ENCODE results near the gene SEC14L3.

The SEC14L3 gene

GRCh38 chr22:30471616-30472318 is at the start of gene SEC14L3:
Gene SEC14L3 (minus strand): TSS chr22:30472017. CDS start chr22:30471958, 59 bp downstream.
- DNase-seq, result no peak

- DNase-seq, result no peak
Observed at GRCh38 chr22:30519842-30520425, 48.1 kb upstream of the SEC14L3 start.

- no peak for DNase-seq
Observed at GRCh38 chr22:30516731-30517130, 44.9 kb upstream of the SEC14L3 start.

GRCh38 chr22:30516273-30516672 is 44.5 kb upstream of the SEC14L3 start:
- no peak for DNase-seq

GRCh38 chr22:30514252-30514651 is 42.4 kb upstream of the SEC14L3 start:
- no peak for DNase-seq

GRCh38 chr22:30513462-30513861 is 41.6 kb upstream of the SEC14L3 start:
- no peak for DNase-seq

GRCh38 chr22:30511911-30512310 is 40.1 kb upstream of the SEC14L3 start:
- DNase-seq, result no peak

- no peak for DNase-seq
Observed at GRCh38 chr22:30511109-30511508, 39.3 kb upstream of the SEC14L3 start.

GRCh38 chr22:30508216-30508615 is 36.4 kb upstream of the SEC14L3 start:
- no peak for DNase-seq

- no peak for DNase-seq
Observed at GRCh38 chr22:30507670-30508069, 35.9 kb upstream of the SEC14L3 start.

GRCh38 chr22:30506507-30506968 is 34.7 kb upstream of the SEC14L3 start:
- no peak for DNase-seq

- DNase-seq, result no peak
Observed at GRCh38 chr22:30503551-30503950, 31.7 kb upstream of the SEC14L3 start.

GRCh38 chr22:30502911-30503310 is 31.1 kb upstream of the SEC14L3 start:
- DNase-seq, result no peak

GRCh38 chr22:30502153-30502552 is 30.3 kb upstream of the SEC14L3 start:
- DNase-seq, result no peak

- DNase-seq, result no peak
Observed at GRCh38 chr22:30500628-30501027, 28.8 kb upstream of the SEC14L3 start.

GRCh38 chr22:30497466-30498150 is 25.8 kb upstream of the SEC14L3 start:
- no peak for DNase-seq

- DNase-seq, result no peak
Observed at GRCh38 chr22:30495041-30495784, 23.4 kb upstream of the SEC14L3 start.

- no peak for DNase-seq
Observed at GRCh38 chr22:30492144-30492543, 20.3 kb upstream of the SEC14L3 start.

- no peak for DNase-seq
Observed at GRCh38 chr22:30491381-30491780, 19.6 kb upstream of the SEC14L3 start.

GRCh38 chr22:30490399-30490798 is 18.6 kb upstream of the SEC14L3 start:
- DNase-seq, result no peak

GRCh38 chr22:30488121-30488520 is 16.3 kb upstream of the SEC14L3 start:
- DNase-seq, result no peak

- DNase-seq, result no peak
Observed at GRCh38 chr22:30486661-30487115, 14.9 kb upstream of the SEC14L3 start.

- no peak for DNase-seq
Observed at GRCh38 chr22:30486118-30486517, 14.3 kb upstream of the SEC14L3 start.

All from bone marrow (tissue), 2 donors.